LNCAP (cell line): ENCODE data around the gene RELT.

Experiments used
- TF ChIP-seq, protein P1 (sequence below): fragments of 450-650 bp; IDR thresholded peaks from 2 replicates; pipeline ENCODE4 v1.5.1; 2017; ENCODE audit warnings: mild to moderate bottlenecking

Gene RELT

GRCh38 chr11:73343076-73343873 lies 32.9 kb upstream of the RELT start:
- TF ChIP-seq, protein P1, sequence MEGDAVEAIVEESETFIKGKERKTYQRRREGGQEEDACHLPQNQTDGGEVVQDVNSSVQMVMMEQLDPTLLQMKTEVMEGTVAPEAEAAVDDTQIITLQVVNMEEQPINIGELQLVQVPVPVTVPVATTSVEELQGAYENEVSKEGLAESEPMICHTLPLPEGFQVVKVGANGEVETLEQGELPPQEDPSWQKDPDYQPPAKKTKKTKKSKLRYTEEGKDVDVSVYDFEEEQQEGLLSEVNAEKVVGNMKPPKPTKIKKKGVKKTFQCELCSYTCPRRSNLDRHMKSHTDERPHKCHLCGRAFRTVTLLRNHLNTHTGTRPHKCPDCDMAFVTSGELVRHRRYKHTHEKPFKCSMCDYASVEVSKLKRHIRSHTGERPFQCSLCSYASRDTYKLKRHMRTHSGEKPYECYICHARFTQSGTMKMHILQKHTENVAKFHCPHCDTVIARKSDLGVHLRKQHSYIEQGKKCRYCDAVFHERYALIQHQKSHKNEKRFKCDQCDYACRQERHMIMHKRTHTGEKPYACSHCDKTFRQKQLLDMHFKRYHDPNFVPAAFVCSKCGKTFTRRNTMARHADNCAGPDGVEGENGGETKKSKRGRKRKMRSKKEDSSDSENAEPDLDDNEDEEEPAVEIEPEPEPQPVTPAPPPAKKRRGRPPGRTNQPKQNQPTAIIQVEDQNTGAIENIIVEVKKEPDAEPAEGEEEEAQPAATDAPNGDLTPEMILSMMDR = no peak

GRCh38 chr11:73344191-73344607 lies 32.0 kb upstream of the RELT start:
- TF ChIP-seq, protein P1 = no peak

- TF ChIP-seq, protein P1 = no peak
These were observed 30.6 kb upstream of the RELT start for GRCh38 chr11:73345481-73346160.

DNA sequence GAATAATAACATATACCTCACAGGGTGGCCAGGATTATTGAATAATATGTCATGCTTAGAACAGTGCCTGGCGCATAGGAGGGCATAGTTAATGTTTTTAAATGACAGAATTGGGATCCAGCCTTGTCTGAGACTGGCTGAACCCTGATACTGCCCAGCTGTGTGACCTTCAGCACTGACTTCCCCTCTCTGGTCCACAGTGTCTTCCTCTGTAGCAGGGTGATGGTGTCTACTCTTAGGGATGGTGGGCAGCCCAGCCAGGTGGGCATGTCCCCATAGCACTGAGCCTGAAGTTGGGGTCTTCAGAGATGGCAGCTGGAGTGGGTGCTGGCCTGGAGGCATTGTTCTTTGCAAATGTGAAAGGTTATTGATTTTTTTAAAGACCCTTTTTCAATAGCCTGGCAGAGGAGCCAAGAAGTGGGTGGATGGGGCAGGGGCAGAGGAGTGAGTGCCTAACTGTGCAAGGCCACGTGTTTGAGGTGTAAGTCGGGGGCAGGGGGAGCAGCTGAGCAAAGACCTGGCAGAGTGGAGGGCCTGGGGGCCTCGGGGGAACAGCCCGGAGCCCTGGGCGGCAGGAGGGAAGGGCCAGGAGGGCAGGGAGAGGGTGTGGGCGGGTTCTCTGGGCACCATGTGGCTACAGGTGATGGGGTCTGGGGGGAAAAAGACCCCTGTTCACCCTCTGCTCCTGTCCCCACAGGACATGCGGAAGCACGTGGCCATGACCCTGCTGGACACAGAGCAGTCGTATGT lies 29.8 kb upstream of the RELT start:
- TF ChIP-seq, protein P1 = no peak

GRCh38 chr11:73347067-73347466 lies 29.1 kb upstream of the RELT start:
- TF ChIP-seq, protein P1 = no peak

DNA sequence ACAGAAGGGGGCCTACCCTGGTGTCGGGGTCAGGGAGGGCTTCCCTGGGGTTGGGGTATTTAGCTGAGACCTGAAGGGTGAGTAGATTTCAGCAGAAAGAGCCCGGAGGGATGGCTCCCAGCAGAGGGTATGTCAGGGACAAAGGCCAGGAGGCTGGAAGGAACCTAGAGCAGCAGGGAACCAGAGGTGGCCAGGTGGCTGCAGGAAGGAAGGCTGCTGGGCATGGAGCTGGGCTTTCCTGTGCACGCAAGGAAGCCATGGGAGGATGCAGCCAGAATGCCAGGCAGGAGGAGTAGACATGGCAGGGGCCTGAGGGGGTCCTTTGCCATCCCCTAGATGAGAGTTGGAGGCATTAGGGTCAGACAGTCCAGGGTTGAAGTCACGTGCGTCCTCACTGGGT lies 27.4 kb upstream of the RELT start:
- TF ChIP-seq, protein P1 = no peak

DNA sequence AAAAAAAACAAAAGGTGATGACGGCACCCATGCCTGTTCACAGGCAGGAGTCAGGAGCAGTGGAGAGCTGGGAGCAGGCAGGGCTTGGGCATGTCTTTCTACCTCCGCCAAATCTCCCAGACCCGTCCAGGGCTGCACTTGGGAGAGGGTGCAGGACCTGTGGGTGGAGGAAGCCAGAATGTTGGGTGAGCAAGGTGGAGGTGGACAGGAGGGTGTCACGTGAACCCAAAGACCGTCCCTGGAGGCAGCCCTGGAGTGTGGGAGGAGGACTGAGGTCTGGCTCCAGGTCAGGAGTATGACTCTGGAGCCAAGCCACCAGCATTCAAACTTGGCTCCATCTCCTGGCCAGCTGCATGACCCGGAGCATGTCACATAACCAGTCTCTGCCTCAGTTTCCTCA lies 26.6 kb upstream of the RELT start:
- TF ChIP-seq, protein P1 = no peak
